ENCODE measurements around the gene PLA2R1. TPM values are rescaled to one million over a fixed set of nuclear protein-coding genes. Genes with fewer than 3 reads are reported as not detected.

The PLA2R1 gene
- total and polyA plus RNA-seq, 8 donors = 0.31 to 6.8 (median 3.3) TPM

GRCh38 chr2:160045703-160046210 is 16.7 kb downstream of the PLA2R1 start:
- no peak overlapping the region for H3K4me3 ChIP-seq
- TF ChIP-seq POLR2A (IDR thresholded peaks at IDR 0.05) (no peak), POLR2AphosphoS5 (IDR thresholded peaks at IDR 0.05) (no peak), EP300 (IDR thresholded peaks at IDR 0.05) (no peak)
- TF ChIP-seq, protein P1, sequence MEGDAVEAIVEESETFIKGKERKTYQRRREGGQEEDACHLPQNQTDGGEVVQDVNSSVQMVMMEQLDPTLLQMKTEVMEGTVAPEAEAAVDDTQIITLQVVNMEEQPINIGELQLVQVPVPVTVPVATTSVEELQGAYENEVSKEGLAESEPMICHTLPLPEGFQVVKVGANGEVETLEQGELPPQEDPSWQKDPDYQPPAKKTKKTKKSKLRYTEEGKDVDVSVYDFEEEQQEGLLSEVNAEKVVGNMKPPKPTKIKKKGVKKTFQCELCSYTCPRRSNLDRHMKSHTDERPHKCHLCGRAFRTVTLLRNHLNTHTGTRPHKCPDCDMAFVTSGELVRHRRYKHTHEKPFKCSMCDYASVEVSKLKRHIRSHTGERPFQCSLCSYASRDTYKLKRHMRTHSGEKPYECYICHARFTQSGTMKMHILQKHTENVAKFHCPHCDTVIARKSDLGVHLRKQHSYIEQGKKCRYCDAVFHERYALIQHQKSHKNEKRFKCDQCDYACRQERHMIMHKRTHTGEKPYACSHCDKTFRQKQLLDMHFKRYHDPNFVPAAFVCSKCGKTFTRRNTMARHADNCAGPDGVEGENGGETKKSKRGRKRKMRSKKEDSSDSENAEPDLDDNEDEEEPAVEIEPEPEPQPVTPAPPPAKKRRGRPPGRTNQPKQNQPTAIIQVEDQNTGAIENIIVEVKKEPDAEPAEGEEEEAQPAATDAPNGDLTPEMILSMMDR (IDR thresholded peaks at IDR 0.05) = no peak
- H3K4me1 ChIP-seq = peaks cover 0 to under 1% (median 0%) of the 10 kb centered on the region in 4 donors
- peaks cover 0 to 4% (median 0%) of the 10 kb centered on the region in 4 donors for H3K36me3 ChIP-seq
- 75 to 87% (median 79%) methylated on average over 7 of the region's 7 CpGs for WGBS, 5 donors
- DNase-seq = no peak
- no peak overlapping the region for H3K27ac ChIP-seq
- H3K9me3 ChIP-seq = no peaks in the 10 kb centered on the region
- no peaks in the 10 kb centered on the region for H3K27me3 ChIP-seq
- intact Hi-C loops (cut with DNase I; ENCODE audit: low total_unique reads) = no loop called here

- DNase-seq = no peak
- Histone ChIP-seq H3K36me3 (peaks cover 0 to 4% (median 0%) of the 10 kb centered on the region in 4 donors), H3K4me1 (peaks cover 0 to 11% (median under 1%) of the 10 kb centered on the region in 4 donors), H3K27ac (no peak overlapping the region), H3K4me3 (no peak overlapping the region), H3K9me3 (no peaks in the 10 kb centered on the region), H3K27me3 (no peaks in the 10 kb centered on the region)
- intact Hi-C loops (cut with DNase I; ENCODE audit: low total_unique reads) = no loop called here
- TF ChIP-seq POLR2A (IDR thresholded peaks at IDR 0.05) = no peak
- TF ChIP-seq POLR2AphosphoS5 (IDR thresholded peaks at IDR 0.05) = no peak
- TF ChIP-seq EP300 (IDR thresholded peaks at IDR 0.05) = no peak
- TF ChIP-seq, protein P1 (IDR thresholded peaks at IDR 0.05) = no peak
- 89 to 96% (median 93%) methylated on average over 8 of the region's 8 CpGs for WGBS, 5 donors
Measured at GRCh38 chr2:160044728-160045127, 17.7 kb downstream of the PLA2R1 start.

- intact Hi-C loops (cut with DNase I; ENCODE audit: low total_unique reads) = no loop called here
- Histone ChIP-seq H3K27me3 (no peaks in the 10 kb centered on the region), H3K4me1 (peaks cover 0 to 15% (median 4%) of the 10 kb centered on the region in 4 donors), H3K9me3 (no peaks in the 10 kb centered on the region), H3K27ac (no peak overlapping the region), H3K4me3 (no peak overlapping the region), H3K36me3 (peaks cover 0 to 4% (median 0%) of the 10 kb centered on the region in 4 donors)
- no peak for TF ChIP-seq POLR2A (IDR thresholded peaks at IDR 0.05)
- TF ChIP-seq, protein P1 (IDR thresholded peaks at IDR 0.05) = no peak
- no peak for TF ChIP-seq EP300 (IDR thresholded peaks at IDR 0.05)
- TF ChIP-seq POLR2AphosphoS5 (IDR thresholded peaks at IDR 0.05) = no peak
- WGBS, 5 donors = 81 to 95% (median 88%) methylated on average over 5 of the region's 5 CpGs
- DNase-seq = no peak
Measured at GRCh38 chr2:160043265-160043664, 19.1 kb downstream of the PLA2R1 start.

DNA sequence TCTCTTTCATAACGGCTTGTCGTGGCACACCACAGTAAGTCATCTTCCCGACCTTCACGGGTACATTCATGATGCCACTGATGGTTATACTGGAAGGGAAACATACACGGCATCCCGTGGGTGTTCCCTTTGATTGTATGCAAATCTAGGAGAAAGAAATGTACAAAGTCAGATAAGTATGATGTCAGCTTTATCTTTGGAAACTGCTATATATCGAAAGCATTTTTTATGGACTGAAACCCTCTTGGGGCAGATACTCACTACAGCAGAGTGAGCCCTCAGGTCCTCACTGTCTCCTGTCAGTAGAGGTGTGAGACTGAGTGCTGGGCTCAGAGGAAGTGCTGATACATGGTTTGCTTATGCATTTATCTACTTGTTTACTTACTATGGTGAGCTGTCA is 20.4 kb downstream of the PLA2R1 start:
- WGBS, 5 donors = 84 to 93% (median 90%) methylated on average over 7 of the region's 7 CpGs

More for the DNA sequence above, 20.4 kb downstream of the PLA2R1 start:
- peaks cover 0 to 15% (median 4%) of the 10 kb centered on the region in 4 donors for H3K4me1 ChIP-seq
- no peaks in the 10 kb centered on the region for H3K27me3 ChIP-seq
- intact Hi-C loops (cut with DNase I; ENCODE audit: low total_unique reads) = no loop called here
- no peak overlapping the region for H3K4me3 ChIP-seq
- TF ChIP-seq EP300 (IDR thresholded peaks at IDR 0.05) (no peak), POLR2A (IDR thresholded peaks at IDR 0.05) (no peak), POLR2AphosphoS5 (IDR thresholded peaks at IDR 0.05) (no peak)
- TF ChIP-seq, protein P1 (IDR thresholded peaks at IDR 0.05) = no peak
- no peak for DNase-seq
- H3K9me3 ChIP-seq = no peaks in the 10 kb centered on the region
- H3K36me3 ChIP-seq = peaks cover 0 to 4% (median 0%) of the 10 kb centered on the region in 4 donors
- H3K27ac ChIP-seq = no peak overlapping the region
